Endothelial cell of umbilical vein (primary cell): ENCODE results near the gene SLC17A2. TPM values are rescaled to one million over a fixed set of nuclear protein-coding genes. Genes with fewer than 3 reads are reported as not detected.

ENCODE experiments used
- BruUV-seq: library from RNA; stranded (reverse); fragments of 400-500 nt; replicated peaks from 2 replicates; lab custom pipeline; 2021; lab: Mats Ljungman, UMichigan
- CTCF ChIA-PET: fragments of 300-600, 350-600 bp; sonication (Branson Sonifier 250); formaldehyde crosslinking; loops from one replicate; lab custom pipeline; 2021; ENCODE audit warnings: antibody characterized with exemption, inconsistent platforms; lab: Charles Lee
- POLR2A ChIA-PET: fragments of 300-600, 350-600 bp; sonication (Branson Sonifier 250); formaldehyde crosslinking; loops from one replicate; lab custom pipeline; 2021; ENCODE audit warnings: antibody characterized with exemption, inconsistent platforms; lab: Charles Lee
- DNase-seq: peaks from one replicate; pipeline ENCODE4 v3.0.0-alpha.2; 2011; ENCODE audit warnings: low read depth, low spot score
- FAIRE-seq: peaks from 2 replicates; lab custom pipeline; 2011; peaks lifted over from hg19 to GRCh38; lab: Jason Lieb, UNC
- H2AFZ ChIP-seq: 2 replicates; pipeline ENCODE4 v1.6.0; 2012; ENCODE audit warnings: low read depth, low read length, control low read depth, inconsistent platforms
- H3K27ac ChIP-seq: 2 replicates; pipeline ENCODE4 v1.5.1; 2011; ENCODE audit warnings: low read depth, mild to moderate bottlenecking, control low read depth, low read length, moderate library complexity; ENCODE audit not compliant: insufficient read depth
- H3K27me3 ChIP-seq, 2 experiments: 2 replicates each; pipeline versions ENCODE4 v1.6.0 to v1.6.1; 2011; ENCODE audit warnings: low read length in 2 of 2, mixed read lengths in 1 of 2; ENCODE audit not compliant: control insufficient read depth in 2 of 2, insufficient read depth in 2 of 2
- H3K36me3 ChIP-seq, 2 experiments: 2 replicates in 1 of 2; 3 replicates in 1 of 2; pipeline ENCODE4 v1.5.1; 2011; ENCODE audit warnings: low read length in 2 of 2, mild to moderate bottlenecking in 1 of 2, moderate library complexity in 1 of 2; ENCODE audit not compliant: control insufficient read depth in 2 of 2, insufficient read depth in 2 of 2; ENCODE audit errors: extremely low read depth in 1 of 2
- H3K4me1 ChIP-seq: 3 replicates; pipeline ENCODE4 v1.5.1; 2011; ENCODE audit warnings: mild to moderate bottlenecking, low read length; ENCODE audit not compliant: control insufficient read depth, insufficient read depth; ENCODE audit errors: extremely low read depth
- H3K4me2 ChIP-seq: 2 replicates; pipeline ENCODE4 v1.6.1; 2011; ENCODE audit warnings: low read length, control low read depth, mixed read lengths; ENCODE audit not compliant: insufficient read depth
- H3K4me3 ChIP-seq, 3 experiments: fragments of 200-600 bp in 1 of 3; sonication (generic), shearing (Covaris generic) in 1 of 3; replicated peaks in 1 of 3; 2 replicates each; pipeline ENCODE4 v1.5.1; 2011 to 2016; ENCODE audit warnings: control low read depth in 3 of 3, low read length in 3 of 3, mild to moderate bottlenecking in 2 of 3, inconsistent platforms in 1 of 3, low read depth in 1 of 3, moderate library complexity in 1 of 3; ENCODE audit not compliant: insufficient read depth in 1 of 3
- H3K79me2 ChIP-seq: 2 replicates; pipeline ENCODE4 v1.6.0; 2012; ENCODE audit warnings: low read length, inconsistent platforms; ENCODE audit not compliant: control insufficient read depth, insufficient read depth
- H3K9ac ChIP-seq: replicated peaks from 2 replicates; pipeline ENCODE3; 2011; ENCODE audit warnings: low read length, control low read depth; ENCODE audit not compliant: insufficient read depth; ENCODE audit errors: extremely low read depth
- H3K9me1 ChIP-seq: replicated peaks from 3 replicates; pipeline ENCODE4 v1.6.0; 2011; ENCODE audit warnings: mild to moderate bottlenecking, low read length; ENCODE audit not compliant: control insufficient read depth, insufficient read depth; ENCODE audit errors: extremely low read depth
- H3K9me3 ChIP-seq: replicated peaks from 2 replicates; pipeline ENCODE4 v1.5.1; 2012; ENCODE audit warnings: low read length, inconsistent platforms; ENCODE audit not compliant: control insufficient read depth, insufficient read depth
- H4K20me1 ChIP-seq: replicated peaks from 2 replicates; pipeline ENCODE3; 2011; ENCODE audit warnings: mild to moderate bottlenecking, low read length; ENCODE audit not compliant: control insufficient read depth, insufficient read depth; ENCODE audit errors: extremely low read depth
- EZH2 ChIP-seq: IDR thresholded peaks from 2 replicates; pipeline ENCODE4 v1.6.1; 2012; ENCODE audit warnings: borderline replicate concordance, low read depth, mild to moderate bottlenecking, moderate library complexity, low read length, inconsistent platforms; ENCODE audit not compliant: severe bottlenecking
- FOS ChIP-seq: IDR thresholded peaks from 2 replicates; pipeline ENCODE4 v1.6.1; 2011; ENCODE audit warnings: mild to moderate bottlenecking, low read length, moderate library complexity, borderline replicate concordance; ENCODE audit not compliant: insufficient read depth
- GATA2 ChIP-seq: IDR thresholded peaks from 2 replicates; pipeline ENCODE4 v1.7.0; 2011; ENCODE audit warnings: low read depth, mild to moderate bottlenecking, moderate library complexity, mixed read lengths, low read length; ENCODE audit not compliant: insufficient read length, insufficient read depth
- JUN ChIP-seq: IDR thresholded peaks from 2 replicates; pipeline ENCODE4 v1.6.1; 2011; ENCODE audit warnings: borderline replicate concordance, low read depth; ENCODE audit not compliant: insufficient read length, insufficient read depth
- MYC ChIP-seq: IDR thresholded peaks from one replicate; pipeline ENCODE4 v1.6.1; 2011; ENCODE audit warnings: mild to moderate bottlenecking, low read depth, low read length
- POLR2A ChIP-seq: IDR thresholded peaks from 2 replicates; pipeline ENCODE4 v1.6.1; 2012; ENCODE audit warnings: low read depth, mild to moderate bottlenecking, control low read depth, low read length
- POLR2AphosphoS5 ChIP-seq: IDR thresholded peaks from 2 replicates; pipeline ENCODE4 v1.6.1; 2012; ENCODE audit warnings: low read depth, mild to moderate bottlenecking, control low read depth, low read length, moderate library complexity; ENCODE audit not compliant: insufficient read depth
- dilution Hi-C: fragments of 300-500 bp; cut with MboI; formaldehyde crosslinking; loops from one replicate; pipeline ENCODE4 v1.15.0; 2019; ENCODE audit warnings: low sequenced_read_pairs; ENCODE audit not compliant: extremely low pct_ligation_motif_present
- intact Hi-C: fragments of 100-400 bp; cut with micrococcal nuclease; formaldehyde crosslinking; loops from one replicate; pipeline ENCODE4 v1.10.0; 2022
- polyA plus RNA-seq, 4 experiments: library from polyadenylated mRNA; depleted of rRNA in 3 of 4; stranded (reverse) in 3 of 4; unstranded in 1 of 4; fragments of >200 nt; gene quantifications; 2 replicates each; pipeline versions ENCODE4 v1.2.1 to v1.2.3, GENCODE V29; 2011 to 2012; ENCODE audit warnings: missing spikeins in 1 of 4
- total RNA-seq: library from RNA; stranded (reverse); gene quantifications from 2 replicates; pipeline ENCODE4 v1.2.3, GENCODE V29; 2021
- TF ChIP-seq, protein P1 (sequence below), 2 donors: IDR thresholded peaks; 1 replicate in 1 of 2; 2 replicates in 1 of 2; pipeline ENCODE4 v1.5.1; 2011; ENCODE audit warnings: low read length in 2 of 2, mild to moderate bottlenecking in 2 of 2, moderate library complexity in 2 of 2, control low read depth in 1 of 2, inconsistent platforms in 1 of 2, low read depth in 1 of 2; ENCODE audit not compliant: insufficient read depth in 1 of 2; ENCODE audit errors: extremely low read depth in 1 of 2
- TF ChIP-seq, protein P2 (sequence below): IDR thresholded peaks from 2 replicates; pipeline ENCODE4 v1.6.1; 2011; ENCODE audit not compliant: insufficient read depth, insufficient read length

SLC17A2 gene
- total and polyA plus RNA-seq, 2 donors (not counting 3 experiments of a cell fraction or from before 2014, with no cell fraction given), result not detected

DNA sequence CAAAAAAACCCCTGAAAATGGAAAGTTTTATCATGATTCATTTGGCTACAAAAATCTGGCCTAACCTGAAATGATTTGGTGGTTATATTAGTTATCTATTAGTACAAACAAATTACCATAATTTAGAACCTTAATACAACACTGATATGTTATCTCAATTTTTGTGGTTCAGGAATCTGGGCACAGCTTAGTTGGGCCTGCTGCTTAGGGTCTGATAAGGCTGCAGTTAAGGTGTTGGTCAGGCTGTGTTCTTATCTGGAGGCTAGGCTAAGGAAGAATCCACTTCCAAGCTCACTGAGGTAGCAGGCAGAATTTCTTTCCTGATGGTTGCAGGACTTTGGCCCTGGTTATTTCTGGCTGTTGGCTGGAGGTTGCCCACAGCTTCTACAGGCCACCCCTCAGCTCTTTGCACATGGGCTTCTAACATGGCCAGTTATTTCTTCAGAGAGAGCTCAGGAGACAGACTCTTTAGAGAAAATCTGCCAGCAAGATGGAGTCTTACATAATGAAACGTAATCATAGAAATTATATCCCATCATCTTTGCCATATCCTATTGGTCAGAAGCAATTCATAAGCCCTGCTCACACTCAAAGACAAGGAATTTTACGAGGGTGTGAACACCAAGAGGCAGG lies 43.5 kb upstream of the SLC17A2 start:
- H3K79me2 ChIP-seq, result peaks cover 3% of the 10 kb centered on the region
- no peaks in the 10 kb centered on the region for H3K27me3 ChIP-seq
- no TSS peak for BruUV-seq
- no peaks in the 10 kb centered on the region for H3K9me1 ChIP-seq
- no peak overlapping the region for H3K27ac ChIP-seq
- no peak overlapping the region for H3K4me3 ChIP-seq
- H3K36me3 ChIP-seq, result peaks cover 36 to 42% of the 10 kb centered on the region in 2 experiments
- DNase-seq (no peak), FAIRE-seq (no peak)
- CTCF ChIA-PET, result interaction anchor here (0.6 to 2.8 kb wide), 2 partner anchors 19 to 932 kb away, joined by 3 to 8 read pairs; no protein-coding TSS in a partner anchor
- H3K9me3 ChIP-seq, result no peaks in the 10 kb centered on the region
- intact Hi-C loops, result no loop called here
- H4K20me1 ChIP-seq, result no peaks in the 10 kb centered on the region
- TF ChIP-seq, protein P1, sequence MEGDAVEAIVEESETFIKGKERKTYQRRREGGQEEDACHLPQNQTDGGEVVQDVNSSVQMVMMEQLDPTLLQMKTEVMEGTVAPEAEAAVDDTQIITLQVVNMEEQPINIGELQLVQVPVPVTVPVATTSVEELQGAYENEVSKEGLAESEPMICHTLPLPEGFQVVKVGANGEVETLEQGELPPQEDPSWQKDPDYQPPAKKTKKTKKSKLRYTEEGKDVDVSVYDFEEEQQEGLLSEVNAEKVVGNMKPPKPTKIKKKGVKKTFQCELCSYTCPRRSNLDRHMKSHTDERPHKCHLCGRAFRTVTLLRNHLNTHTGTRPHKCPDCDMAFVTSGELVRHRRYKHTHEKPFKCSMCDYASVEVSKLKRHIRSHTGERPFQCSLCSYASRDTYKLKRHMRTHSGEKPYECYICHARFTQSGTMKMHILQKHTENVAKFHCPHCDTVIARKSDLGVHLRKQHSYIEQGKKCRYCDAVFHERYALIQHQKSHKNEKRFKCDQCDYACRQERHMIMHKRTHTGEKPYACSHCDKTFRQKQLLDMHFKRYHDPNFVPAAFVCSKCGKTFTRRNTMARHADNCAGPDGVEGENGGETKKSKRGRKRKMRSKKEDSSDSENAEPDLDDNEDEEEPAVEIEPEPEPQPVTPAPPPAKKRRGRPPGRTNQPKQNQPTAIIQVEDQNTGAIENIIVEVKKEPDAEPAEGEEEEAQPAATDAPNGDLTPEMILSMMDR (IDR thresholded peaks at IDR 0.05; ENCODE audit: extremely low read depth in 1 of 2, insufficient read depth in 1 of 2, low read depth in 1 of 2, low read length in 2 of 2), result no peak
- TF ChIP-seq JUN, result no peak
- no peak for TF ChIP-seq GATA2
- no peak for TF ChIP-seq POLR2AphosphoS5
- TF ChIP-seq, protein P2, sequence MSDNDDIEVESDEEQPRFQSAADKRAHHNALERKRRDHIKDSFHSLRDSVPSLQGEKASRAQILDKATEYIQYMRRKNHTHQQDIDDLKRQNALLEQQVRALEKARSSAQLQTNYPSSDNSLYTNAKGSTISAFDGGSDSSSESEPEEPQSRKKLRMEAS, result no peak
- no peak for TF ChIP-seq FOS
- no peak for TF ChIP-seq EZH2
- no peak for TF ChIP-seq POLR2A
- TF ChIP-seq MYC, result no peak
- dilution Hi-C loops, result no loop called here
- H3K9ac ChIP-seq, result no peak overlapping the region
- no peak overlapping the region for H3K4me2 ChIP-seq
- POLR2A ChIA-PET, result no interaction called here
- peaks cover 19% of the 10 kb centered on the region for H3K4me1 ChIP-seq
- H2AFZ ChIP-seq, result no peak overlapping the region
